ENCODE results near the gene COBLL1. TPM values are rescaled to one million over a fixed set of nuclear protein-coding genes. Genes with fewer than 3 reads are reported as not detected.

COBLL1 gene
- total RNA-seq, 2 donors from 2014 or later = 16.5 to 17.3 TPM

DNA sequence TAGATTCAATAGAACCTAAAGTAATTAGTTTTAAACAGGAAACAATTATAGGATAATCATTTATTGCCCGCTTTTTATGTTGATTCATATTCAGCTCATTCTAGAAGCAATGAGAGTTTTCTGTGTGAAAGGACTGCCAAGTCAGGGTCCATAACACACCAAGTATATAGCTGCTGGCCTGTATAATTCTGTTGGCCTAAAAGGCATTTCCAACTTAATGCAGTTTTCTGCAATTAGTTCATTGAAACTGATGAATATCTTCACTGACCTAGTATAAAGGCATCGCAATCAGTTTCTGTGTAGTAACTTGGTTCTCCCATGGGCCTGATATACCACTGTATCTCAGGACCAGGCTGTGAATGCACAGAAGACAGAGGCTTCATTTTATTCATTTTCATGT, 151.3 kb downstream of the COBLL1 start:
- H3K9me3 ChIP-seq (ENCODE audit: control insufficient read depth, low read length) = no peaks in the 10 kb centered on the region
- H3K9ac ChIP-seq (ENCODE audit: extremely low read depth, low read length, poor library complexity, severe bottlenecking) = no peak overlapping the region
- no peak overlapping the region for H3K4me3 Mint-ChIP-seq
- no peaks in the 10 kb centered on the region for H3K27me3 Mint-ChIP-seq (ENCODE audit: insufficient read depth)
- H3K27me3 ChIP-seq (ENCODE audit: control insufficient read depth, insufficient read depth, low read length, poor library complexity, severe bottlenecking) = no peaks in the 10 kb centered on the region
- H3K27ac Mint-ChIP-seq = no peak overlapping the region
- no peaks in the 10 kb centered on the region for H3K36me3 ChIP-seq (ENCODE audit: control insufficient read depth, insufficient read depth, low read length)
- no peak overlapping the region for H3K4me3 ChIP-seq (ENCODE audit: low read length)
- H3K27ac ChIP-seq (ENCODE audit: low read depth, low read length) = no peak overlapping the region
- H3K36me3 Mint-ChIP-seq (ENCODE audit: low read depth) = peaks cover 5% of the 10 kb centered on the region
- TF ChIP-seq, protein P1, sequence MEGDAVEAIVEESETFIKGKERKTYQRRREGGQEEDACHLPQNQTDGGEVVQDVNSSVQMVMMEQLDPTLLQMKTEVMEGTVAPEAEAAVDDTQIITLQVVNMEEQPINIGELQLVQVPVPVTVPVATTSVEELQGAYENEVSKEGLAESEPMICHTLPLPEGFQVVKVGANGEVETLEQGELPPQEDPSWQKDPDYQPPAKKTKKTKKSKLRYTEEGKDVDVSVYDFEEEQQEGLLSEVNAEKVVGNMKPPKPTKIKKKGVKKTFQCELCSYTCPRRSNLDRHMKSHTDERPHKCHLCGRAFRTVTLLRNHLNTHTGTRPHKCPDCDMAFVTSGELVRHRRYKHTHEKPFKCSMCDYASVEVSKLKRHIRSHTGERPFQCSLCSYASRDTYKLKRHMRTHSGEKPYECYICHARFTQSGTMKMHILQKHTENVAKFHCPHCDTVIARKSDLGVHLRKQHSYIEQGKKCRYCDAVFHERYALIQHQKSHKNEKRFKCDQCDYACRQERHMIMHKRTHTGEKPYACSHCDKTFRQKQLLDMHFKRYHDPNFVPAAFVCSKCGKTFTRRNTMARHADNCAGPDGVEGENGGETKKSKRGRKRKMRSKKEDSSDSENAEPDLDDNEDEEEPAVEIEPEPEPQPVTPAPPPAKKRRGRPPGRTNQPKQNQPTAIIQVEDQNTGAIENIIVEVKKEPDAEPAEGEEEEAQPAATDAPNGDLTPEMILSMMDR (conservative IDR thresholded peaks at IDR 0.05) = no peak
- H3K4me1 Mint-ChIP-seq = peaks cover 15% of the 10 kb centered on the region
- 95% methylated on average over 2 of the region's 2 CpGs; no CpG with 5 or more reads in 1 of the 2 experiments for WGBS, 2 experiments (ENCODE audit: insufficient coverage in 1 of 2, insufficient read length in 1 of 2)
- no peaks in the 10 kb centered on the region for H3K9me3 Mint-ChIP-seq
- peaks cover 7% of the 10 kb centered on the region for H3K4me1 ChIP-seq (ENCODE audit: control insufficient read depth, insufficient read depth, low read length)
- no peak for DNase-seq

DNA sequence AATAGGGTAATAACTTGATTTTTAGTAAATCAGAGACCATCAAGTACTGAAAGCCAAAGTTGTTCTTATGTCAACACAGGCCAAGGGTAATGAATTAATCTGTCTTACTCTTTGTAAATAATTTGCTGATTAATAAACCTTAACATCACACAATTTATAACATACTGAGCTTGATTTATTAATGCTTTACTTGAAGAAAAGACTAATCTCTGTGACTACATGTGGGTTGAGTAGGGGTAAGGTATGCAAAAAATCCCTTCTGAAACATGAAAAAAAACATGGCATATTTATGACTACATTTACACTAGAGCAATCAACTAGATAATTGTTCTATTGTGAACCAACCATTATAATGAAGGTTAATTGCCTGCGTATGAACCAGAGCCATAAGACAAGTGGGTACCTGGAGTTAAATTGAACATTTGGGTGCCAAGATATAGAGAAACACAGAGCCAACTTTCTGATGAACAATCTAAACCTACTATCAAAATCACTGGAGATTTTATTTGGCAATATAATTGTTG, 152.7 kb downstream of the COBLL1 start:
- H3K27me3 Mint-ChIP-seq (ENCODE audit: insufficient read depth) = no peaks in the 10 kb centered on the region
- H3K36me3 Mint-ChIP-seq (ENCODE audit: low read depth) = peaks cover 5% of the 10 kb centered on the region
- no peaks in the 10 kb centered on the region for H3K27me3 ChIP-seq (ENCODE audit: control insufficient read depth, insufficient read depth, low read length, poor library complexity, severe bottlenecking)
- DNase-seq = no peak
- H3K4me1 Mint-ChIP-seq = peaks cover 6% of the 10 kb centered on the region
- H3K9me3 Mint-ChIP-seq = no peaks in the 10 kb centered on the region
- no peak overlapping the region for H3K27ac Mint-ChIP-seq
- H3K4me1 ChIP-seq (ENCODE audit: control insufficient read depth, insufficient read depth, low read length) = peaks cover 7% of the 10 kb centered on the region
- no peak overlapping the region for H3K4me3 Mint-ChIP-seq
- TF ChIP-seq, protein P1 (conservative IDR thresholded peaks at IDR 0.05) = no peak
- H3K4me3 ChIP-seq (ENCODE audit: low read length) = no peak overlapping the region
- WGBS, 2 experiments (ENCODE audit: insufficient coverage in 1 of 2, insufficient read length in 1 of 2) = 100% methylated on average over 1 of the region's 1 CpG; no CpG with 5 or more reads in 1 of the 2 experiments
- H3K9me3 ChIP-seq (ENCODE audit: control insufficient read depth, low read length) = no peaks in the 10 kb centered on the region
- H3K9ac ChIP-seq (ENCODE audit: extremely low read depth, low read length, poor library complexity, severe bottlenecking) = no peak overlapping the region
- no peak overlapping the region for H3K27ac ChIP-seq (ENCODE audit: low read depth, low read length)
- H3K36me3 ChIP-seq (ENCODE audit: control insufficient read depth, insufficient read depth, low read length) = no peaks in the 10 kb centered on the region

DNA sequence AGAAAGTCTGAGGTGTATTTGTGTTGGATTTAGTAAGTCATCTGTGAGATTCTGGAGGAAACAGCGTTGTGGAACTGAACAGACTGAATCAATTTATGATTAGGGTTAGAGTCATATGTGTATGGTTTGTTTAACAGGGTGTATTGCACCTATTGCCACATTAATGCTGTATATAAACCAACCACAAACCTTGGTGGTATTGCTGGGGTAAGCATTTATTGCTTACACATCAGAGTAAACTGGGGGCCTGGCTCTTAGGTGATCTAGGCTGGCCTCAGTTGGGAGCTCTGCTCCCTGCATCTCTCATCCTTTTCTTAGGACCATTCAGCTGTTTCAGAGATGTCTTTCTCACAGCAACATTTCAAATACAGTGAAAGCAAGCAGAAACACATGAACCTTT, 160.6 kb downstream of the COBLL1 start:
- H3K9ac ChIP-seq (ENCODE audit: extremely low read depth, low read length, poor library complexity, severe bottlenecking) = no peak overlapping the region
- 91% methylated on average over 1 of the region's 1 CpG; no CpG with 5 or more reads in 1 of the 2 experiments for WGBS, 2 experiments (ENCODE audit: insufficient coverage in 1 of 2, insufficient read length in 1 of 2)

More for the DNA sequence above, 160.6 kb downstream of the COBLL1 start:
- no peaks in the 10 kb centered on the region for H3K36me3 Mint-ChIP-seq (ENCODE audit: low read depth)
- Histone ChIP-seq H3K36me3 (ENCODE audit: control insufficient read depth, insufficient read depth, low read length) (no peaks in the 10 kb centered on the region), H3K27ac (ENCODE audit: low read depth, low read length) (no peak overlapping the region), H3K27me3 (ENCODE audit: control insufficient read depth, insufficient read depth, low read length, poor library complexity, severe bottlenecking) (no peaks in the 10 kb centered on the region), H3K9me3 (ENCODE audit: control insufficient read depth, low read length) (no peaks in the 10 kb centered on the region), H3K4me1 (ENCODE audit: control insufficient read depth, insufficient read depth, low read length) (no peaks in the 10 kb centered on the region), H3K4me3 (ENCODE audit: low read length) (no peak overlapping the region)
- no peak overlapping the region for H3K27ac Mint-ChIP-seq
- no peak for DNase-seq
- no peak overlapping the region for H3K4me3 Mint-ChIP-seq
- no peaks in the 10 kb centered on the region for H3K27me3 Mint-ChIP-seq (ENCODE audit: insufficient read depth)
- no peaks in the 10 kb centered on the region for H3K9me3 Mint-ChIP-seq
- TF ChIP-seq, protein P1 (conservative IDR thresholded peaks at IDR 0.05) = no peak
- no peaks in the 10 kb centered on the region for H3K4me1 Mint-ChIP-seq

Measured in endodermal cell (in vitro differentiated cells).